Loucy (cell line): ENCODE results near the gene TRIOBP.

ENCODE experiments used
- EZH2phosphoT487 ChIP-seq: fragments of 200-600 bp; IDR thresholded peaks from 2 replicates; pipeline ENCODE4 v1.6.1; 2018; ENCODE audit warnings: antibody characterized with exemption, mild to moderate bottlenecking, moderate library complexity, borderline replicate concordance
- TF ChIP-seq, protein P1 (sequence below): fragments of 200-600 bp; sonication (generic); conservative IDR thresholded peaks from 2 replicates; pipeline ENCODE4 v1.5.1; 2014; ENCODE audit warnings: mild to moderate bottlenecking, antibody characterized with exemption, low read length

DNA sequence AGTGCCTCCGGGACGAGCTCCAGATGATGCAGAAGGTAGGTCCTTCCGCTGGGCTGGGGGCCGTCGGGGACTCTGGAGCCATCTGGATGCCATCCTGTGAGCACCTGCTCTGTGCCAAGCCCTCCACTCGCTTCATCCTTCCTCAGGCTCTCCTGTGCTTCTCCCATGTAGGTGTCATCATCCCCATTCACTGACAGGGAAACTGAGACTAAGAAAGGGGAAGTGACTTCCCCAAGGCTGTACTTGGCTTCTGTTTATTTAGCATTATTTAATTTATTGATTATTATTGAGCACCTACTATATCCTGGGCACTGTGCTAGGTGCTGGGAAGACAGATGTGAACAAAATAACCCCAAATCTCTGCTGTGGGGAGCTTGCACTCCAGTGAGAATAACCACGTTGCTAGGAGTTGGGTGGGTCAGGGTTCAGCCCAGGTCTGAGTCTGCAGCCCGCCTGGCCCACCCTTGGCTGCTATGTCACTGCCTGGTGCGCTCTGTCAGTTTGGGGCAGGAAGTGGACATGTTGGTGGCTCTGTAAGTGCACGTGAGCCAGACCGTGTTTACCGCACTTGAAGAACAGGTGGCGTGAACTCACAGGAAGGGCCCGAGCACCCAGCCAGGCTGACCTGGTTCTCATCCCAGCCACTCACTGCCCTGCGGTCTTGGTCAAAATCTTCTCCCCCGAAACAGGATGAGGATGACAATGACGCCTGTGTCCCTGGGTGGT, 75.0 kb downstream of the TRIOBP start:
- TF ChIP-seq, protein P1, sequence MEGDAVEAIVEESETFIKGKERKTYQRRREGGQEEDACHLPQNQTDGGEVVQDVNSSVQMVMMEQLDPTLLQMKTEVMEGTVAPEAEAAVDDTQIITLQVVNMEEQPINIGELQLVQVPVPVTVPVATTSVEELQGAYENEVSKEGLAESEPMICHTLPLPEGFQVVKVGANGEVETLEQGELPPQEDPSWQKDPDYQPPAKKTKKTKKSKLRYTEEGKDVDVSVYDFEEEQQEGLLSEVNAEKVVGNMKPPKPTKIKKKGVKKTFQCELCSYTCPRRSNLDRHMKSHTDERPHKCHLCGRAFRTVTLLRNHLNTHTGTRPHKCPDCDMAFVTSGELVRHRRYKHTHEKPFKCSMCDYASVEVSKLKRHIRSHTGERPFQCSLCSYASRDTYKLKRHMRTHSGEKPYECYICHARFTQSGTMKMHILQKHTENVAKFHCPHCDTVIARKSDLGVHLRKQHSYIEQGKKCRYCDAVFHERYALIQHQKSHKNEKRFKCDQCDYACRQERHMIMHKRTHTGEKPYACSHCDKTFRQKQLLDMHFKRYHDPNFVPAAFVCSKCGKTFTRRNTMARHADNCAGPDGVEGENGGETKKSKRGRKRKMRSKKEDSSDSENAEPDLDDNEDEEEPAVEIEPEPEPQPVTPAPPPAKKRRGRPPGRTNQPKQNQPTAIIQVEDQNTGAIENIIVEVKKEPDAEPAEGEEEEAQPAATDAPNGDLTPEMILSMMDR = no peak
- no peak for TF ChIP-seq EZH2phosphoT487
